ENCODE results near the gene GMDS. TPM values are rescaled to one million over a fixed set of nuclear protein-coding genes. Genes with fewer than 3 reads are reported as not detected.

Gene GMDS
- total RNA-seq, 1 donor: 23.2 TPM

DNA sequence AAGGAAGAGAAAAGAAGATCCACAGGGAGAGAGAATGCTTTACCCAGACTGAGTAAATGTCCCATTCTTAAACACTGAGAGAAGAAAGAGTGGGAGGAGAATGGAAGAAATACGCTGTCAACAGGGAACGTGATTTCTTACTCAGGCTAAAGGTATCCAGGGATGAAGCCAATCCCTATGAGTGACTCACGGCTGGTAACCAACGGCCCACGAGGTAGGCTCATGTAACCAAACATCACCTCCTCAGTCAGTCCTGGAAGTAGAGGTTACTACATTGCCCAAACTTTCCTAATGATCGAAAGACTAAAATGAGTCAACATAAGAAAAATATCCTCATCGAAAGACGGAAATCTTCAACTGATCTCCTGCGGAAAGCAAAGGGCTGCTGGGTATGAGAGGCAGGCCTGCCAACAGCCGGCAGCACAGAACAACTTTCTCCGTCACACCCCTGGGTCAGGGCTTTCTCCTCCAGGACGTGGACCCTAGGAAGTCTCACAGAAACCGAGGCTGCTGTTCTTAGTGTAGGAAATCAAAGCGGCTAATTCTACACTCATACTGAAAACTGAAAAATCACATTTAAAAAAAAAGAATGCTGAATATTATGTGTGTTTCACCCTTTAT is 292.6 kb downstream of the GMDS start:
- H3K4me1 ChIP-seq (ENCODE audit: insufficient read depth, low read length): peaks cover 14% of the 10 kb centered on the region
- peak overlapping the region; percentile 71 for H2AFZ ChIP-seq (ENCODE audit: low read length)
- peak overlapping the region; percentile 52 for H3K4me3 ChIP-seq (ENCODE audit: insufficient read depth, low read length)
- H3K4me2 ChIP-seq (ENCODE audit: insufficient read depth, low read length): peak overlapping the region; percentile 84
- DNase-seq (ENCODE audit: insufficient read length, low spot score, missing footprints): peak; percentile 76
- no peaks in the 10 kb centered on the region for H3K79me2 ChIP-seq (ENCODE audit: insufficient read depth, low read length)
- H3K27me3 ChIP-seq (ENCODE audit: insufficient read depth, low read length): no peaks in the 10 kb centered on the region
- H3K36me3 ChIP-seq (ENCODE audit: insufficient read depth, low read length): no peaks in the 10 kb centered on the region
- H4K20me1 ChIP-seq (ENCODE audit: insufficient read depth, low read length): no peaks in the 10 kb centered on the region
- TF ChIP-seq, protein P1, sequence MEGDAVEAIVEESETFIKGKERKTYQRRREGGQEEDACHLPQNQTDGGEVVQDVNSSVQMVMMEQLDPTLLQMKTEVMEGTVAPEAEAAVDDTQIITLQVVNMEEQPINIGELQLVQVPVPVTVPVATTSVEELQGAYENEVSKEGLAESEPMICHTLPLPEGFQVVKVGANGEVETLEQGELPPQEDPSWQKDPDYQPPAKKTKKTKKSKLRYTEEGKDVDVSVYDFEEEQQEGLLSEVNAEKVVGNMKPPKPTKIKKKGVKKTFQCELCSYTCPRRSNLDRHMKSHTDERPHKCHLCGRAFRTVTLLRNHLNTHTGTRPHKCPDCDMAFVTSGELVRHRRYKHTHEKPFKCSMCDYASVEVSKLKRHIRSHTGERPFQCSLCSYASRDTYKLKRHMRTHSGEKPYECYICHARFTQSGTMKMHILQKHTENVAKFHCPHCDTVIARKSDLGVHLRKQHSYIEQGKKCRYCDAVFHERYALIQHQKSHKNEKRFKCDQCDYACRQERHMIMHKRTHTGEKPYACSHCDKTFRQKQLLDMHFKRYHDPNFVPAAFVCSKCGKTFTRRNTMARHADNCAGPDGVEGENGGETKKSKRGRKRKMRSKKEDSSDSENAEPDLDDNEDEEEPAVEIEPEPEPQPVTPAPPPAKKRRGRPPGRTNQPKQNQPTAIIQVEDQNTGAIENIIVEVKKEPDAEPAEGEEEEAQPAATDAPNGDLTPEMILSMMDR (IDR thresholded peaks at IDR 0.05; ENCODE audit: extremely low read depth, low read depth, low read length): peak; percentile 32
- peak overlapping the region; percentile 98 for H3K27ac ChIP-seq (ENCODE audit: low read depth, low read length)
- no peaks in the 10 kb centered on the region for H3K9me3 ChIP-seq (ENCODE audit: low read depth, low read length)

DNA sequence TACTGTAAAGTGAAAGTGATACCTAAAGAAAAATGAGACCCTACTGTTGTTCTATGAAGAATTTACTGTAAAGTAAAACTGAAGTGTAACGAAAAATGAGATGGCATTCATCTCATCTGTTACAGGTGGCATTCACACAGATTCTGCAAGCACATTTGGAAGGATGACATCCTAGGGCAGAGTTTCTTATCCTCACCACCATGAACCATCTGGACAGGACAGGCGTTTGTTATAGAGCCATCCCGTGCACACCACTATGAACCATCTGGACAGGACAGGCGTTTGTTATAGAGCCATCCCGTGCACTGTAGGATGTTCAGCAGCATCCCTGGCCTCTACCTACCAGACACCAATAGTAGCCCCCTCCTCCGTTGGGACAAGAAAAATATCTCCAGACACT is 294.8 kb downstream of the GMDS start:
- H3K4me2 ChIP-seq (ENCODE audit: insufficient read depth, low read length): no peak overlapping the region
- H4K20me1 ChIP-seq (ENCODE audit: insufficient read depth, low read length): no peaks in the 10 kb centered on the region
- no peak for DNase-seq (ENCODE audit: insufficient read length, low spot score, missing footprints)
- H3K79me2 ChIP-seq (ENCODE audit: insufficient read depth, low read length): no peaks in the 10 kb centered on the region
- H3K27ac ChIP-seq (ENCODE audit: low read depth, low read length): no peak overlapping the region
- H2AFZ ChIP-seq (ENCODE audit: low read length): no peak overlapping the region
- no peak overlapping the region for H3K4me3 ChIP-seq (ENCODE audit: insufficient read depth, low read length)
- H3K4me1 ChIP-seq (ENCODE audit: insufficient read depth, low read length): peaks cover 14% of the 10 kb centered on the region
- TF ChIP-seq, protein P1 (IDR thresholded peaks at IDR 0.05; ENCODE audit: extremely low read depth, low read depth, low read length): no peak
- H3K36me3 ChIP-seq (ENCODE audit: insufficient read depth, low read length): no peaks in the 10 kb centered on the region
- no peaks in the 10 kb centered on the region for H3K9me3 ChIP-seq (ENCODE audit: low read depth, low read length)
- H3K27me3 ChIP-seq (ENCODE audit: insufficient read depth, low read length): no peaks in the 10 kb centered on the region

DNA sequence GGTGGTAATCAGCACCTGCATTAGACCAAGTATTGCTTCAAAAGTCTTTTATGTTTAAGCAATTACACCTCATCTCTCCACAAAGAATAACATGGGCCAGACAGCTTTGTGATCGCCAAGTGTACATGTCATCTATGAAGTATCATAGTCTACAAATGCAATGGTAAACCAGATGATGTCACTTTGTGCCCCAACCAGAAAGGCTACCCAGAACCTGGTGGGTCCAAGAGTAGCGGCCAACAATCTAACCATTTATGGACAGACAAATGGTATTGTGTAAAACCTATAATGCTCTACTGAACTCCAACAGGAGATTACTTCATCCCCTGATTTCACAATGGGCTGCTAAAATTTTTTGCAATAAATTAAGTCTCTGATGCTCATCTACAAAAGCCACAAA is 295.9 kb downstream of the GMDS start:
- Histone ChIP-seq H3K4me2 (ENCODE audit: insufficient read depth, low read length) (no peak overlapping the region), H3K4me3 (ENCODE audit: insufficient read depth, low read length) (no peak overlapping the region), H3K36me3 (ENCODE audit: insufficient read depth, low read length) (no peaks in the 10 kb centered on the region), H2AFZ (ENCODE audit: low read length) (no peak overlapping the region), H3K9me3 (ENCODE audit: low read depth, low read length) (no peaks in the 10 kb centered on the region), H3K27me3 (ENCODE audit: insufficient read depth, low read length) (no peaks in the 10 kb centered on the region), H3K79me2 (ENCODE audit: insufficient read depth, low read length) (no peaks in the 10 kb centered on the region), H3K4me1 (ENCODE audit: insufficient read depth, low read length) (peaks cover 14% of the 10 kb centered on the region), H4K20me1 (ENCODE audit: insufficient read depth, low read length) (no peaks in the 10 kb centered on the region), H3K27ac (ENCODE audit: low read depth, low read length) (no peak overlapping the region)
- no peak for DNase-seq (ENCODE audit: insufficient read length, low spot score, missing footprints)
- TF ChIP-seq, protein P1 (IDR thresholded peaks at IDR 0.05; ENCODE audit: extremely low read depth, low read depth, low read length): no peak

DNA sequence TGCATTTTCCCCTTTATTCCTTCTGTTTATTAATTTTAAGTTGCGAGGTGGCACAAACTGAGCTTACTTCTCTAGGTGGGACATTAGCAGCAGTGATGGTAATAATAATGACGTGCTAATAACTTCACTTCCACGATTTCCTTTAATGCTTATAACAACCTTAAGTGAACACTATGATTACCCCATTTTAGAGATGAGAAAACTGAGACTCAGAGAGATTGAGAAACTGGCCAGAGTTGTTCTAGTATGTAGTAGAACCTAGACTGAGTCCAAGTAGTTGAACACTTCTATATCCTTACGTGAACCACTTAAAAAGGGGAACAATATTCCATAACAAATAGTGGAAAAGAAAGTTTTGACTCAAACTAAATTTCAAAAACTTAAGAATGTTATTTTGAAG is 297.5 kb downstream of the GMDS start:
- Histone ChIP-seq H3K4me2 (ENCODE audit: insufficient read depth, low read length) (no peak overlapping the region), H3K36me3 (ENCODE audit: insufficient read depth, low read length) (no peaks in the 10 kb centered on the region), H3K79me2 (ENCODE audit: insufficient read depth, low read length) (no peaks in the 10 kb centered on the region), H3K9me3 (ENCODE audit: low read depth, low read length) (no peaks in the 10 kb centered on the region), H3K27ac (ENCODE audit: low read depth, low read length) (no peak overlapping the region), H3K27me3 (ENCODE audit: insufficient read depth, low read length) (no peaks in the 10 kb centered on the region), H2AFZ (ENCODE audit: low read length) (no peak overlapping the region), H3K4me1 (ENCODE audit: insufficient read depth, low read length) (peaks cover 9% of the 10 kb centered on the region), H4K20me1 (ENCODE audit: insufficient read depth, low read length) (no peaks in the 10 kb centered on the region), H3K4me3 (ENCODE audit: insufficient read depth, low read length) (no peak overlapping the region)
- TF ChIP-seq, protein P1 (IDR thresholded peaks at IDR 0.05; ENCODE audit: extremely low read depth, low read depth, low read length): no peak
- no peak for DNase-seq (ENCODE audit: insufficient read length, low spot score, missing footprints)
